Caco-2 (cell line): ENCODE measurements around the gene HEATR1. TPM values are rescaled to one million over a fixed set of nuclear protein-coding genes. Genes with fewer than 3 reads are reported as not detected.

Source experiments
- BruUV-seq: library from RNA; stranded (reverse); fragments of 400-500 nt; replicated peaks from 2 replicates; lab custom pipeline; 2021; lab: Mats Ljungman, UMichigan
- CTCF ChIA-PET: fragments of 300-600 bp; sonication (Branson Sonifier 250); formaldehyde crosslinking; loops from one replicate; lab custom pipeline; 2022; ENCODE audit warnings: antibody characterized with exemption; lab: Charles Lee
- POLR2A ChIA-PET: fragments of 300-600 bp; sonication (Branson Sonifier 250); formaldehyde crosslinking; loops from one replicate; lab custom pipeline; 2022; ENCODE audit warnings: antibody characterized with exemption; lab: Charles Lee
- DNase-seq, 2 experiments: peaks; one replicate each; pipeline versions ENCODE4 v3.0.0 to v3.0.0-alpha.2; 2020 to 2022
- H3K27me3 ChIP-seq: replicated peaks from 2 replicates; pipeline ENCODE4 v1.6.0; 2011; ENCODE audit warnings: low read length; ENCODE audit not compliant: control insufficient read depth, insufficient read depth
- H3K36me3 ChIP-seq: 2 replicates; pipeline ENCODE4 v1.5.1; 2011; ENCODE audit warnings: low read length; ENCODE audit not compliant: control insufficient read depth, insufficient read depth
- H3K4me1 ChIP-seq: fragments of 250-450 bp; sonication (Bioruptor Pico); 2 replicates; pipeline ENCODE4 v1.5.1; 2020; ENCODE audit warnings: mild to moderate bottlenecking
- H3K4me3 ChIP-seq: 2 replicates; pipeline ENCODE4 v1.5.1; 2011; ENCODE audit warnings: low read depth, mild to moderate bottlenecking, control low read depth, low read length
- H3K9me3 ChIP-seq: fragments of 250-450 bp; sonication (Bioruptor Pico); 2 replicates; pipeline ENCODE4 v1.5.1; 2020; ENCODE audit warnings: mild to moderate bottlenecking, moderate library complexity
- H3K27ac Mint-ChIP-seq: one replicate; pipeline ENCODE4 v1.8.0; 2022; ENCODE audit warnings: mixed read lengths; ENCODE audit not compliant: unreplicated experiment
- H3K27me3 Mint-ChIP-seq: one replicate; pipeline ENCODE4 v1.8.0; 2022; ENCODE audit warnings: mixed read lengths; ENCODE audit not compliant: insufficient read depth, unreplicated experiment
- H3K36me3 Mint-ChIP-seq: one replicate; pipeline ENCODE4 v1.8.0; 2022; ENCODE audit warnings: mild to moderate bottlenecking, mixed read lengths; ENCODE audit not compliant: insufficient read depth, unreplicated experiment
- H3K4me1 Mint-ChIP-seq: one replicate; pipeline ENCODE4 v1.8.0; 2022; ENCODE audit warnings: low read depth, mixed read lengths; ENCODE audit not compliant: unreplicated experiment
- H3K4me3 Mint-ChIP-seq: one replicate; pipeline ENCODE4 v1.8.0; 2022; ENCODE audit warnings: mild to moderate bottlenecking, moderate library complexity, mixed read lengths; ENCODE audit not compliant: unreplicated experiment
- H3K9me3 Mint-ChIP-seq: one replicate; pipeline ENCODE4 v1.8.0; 2022; ENCODE audit warnings: mixed read lengths; ENCODE audit not compliant: unreplicated experiment
- CTCF ChIP-seq, 2 experiments: fragments of 200-600 bp in 1 of 2; IDR thresholded peaks; 1 replicate in 1 of 2; 2 replicates in 1 of 2; pipeline versions ENCODE4 v1.5.1 to v1.8.0; 2011 to 2022; ENCODE audit warnings: antibody characterized with exemption in 1 of 2, control low read depth in 1 of 2, inconsistent platforms in 1 of 2, low read depth in 1 of 2, low read length in 1 of 2, mild to moderate bottlenecking in 1 of 2, moderate library complexity in 1 of 2; ENCODE audit not compliant: insufficient read depth in 1 of 2, severe bottlenecking in 1 of 2, unreplicated experiment in 1 of 2
- intact Hi-C: fragments of 100-400 bp; cut with micrococcal nuclease; formaldehyde crosslinking; loops from one replicate; pipeline ENCODE4 v1.10.0; 2022; ENCODE audit not compliant: unreplicated experiment
- total RNA-seq: library from RNA; stranded (reverse); gene quantifications from 2 replicates; pipeline ENCODE4 v1.2.3, GENCODE V29; 2022

HEATR1 gene
- total RNA-seq, 1 experiment from 2014 or later, result 56.5 TPM

GRCh38 chr1:236622407-236622806 lies 18.1 kb upstream of the HEATR1 start:
- POLR2A ChIA-PET, result no interaction called here
- H3K4me1 Mint-ChIP-seq, result peaks cover 17% of the 10 kb centered on the region
- H3K4me1 ChIP-seq, result peaks cover 8% of the 10 kb centered on the region; the same call in 1 of the 2 replicates
- peaks cover 4% of the 10 kb centered on the region for H3K27me3 Mint-ChIP-seq
- H3K36me3 ChIP-seq, result no peaks in the 10 kb centered on the region
- no TSS peak for BruUV-seq
- H3K27me3 ChIP-seq, result no peaks in the 10 kb centered on the region
- CTCF ChIA-PET, result no interaction called here
- no peak overlapping the region for H3K4me3 ChIP-seq
- intact Hi-C loops, result no loop called here
- TF ChIP-seq CTCF (IDR thresholded peaks at IDR 0.05; ENCODE audit: insufficient read depth in 1 of 2, low read depth in 1 of 2, low read length in 1 of 2, severe bottlenecking in 1 of 2, unreplicated experiment in 1 of 2), result no peak
- no peak overlapping the region for H3K27ac Mint-ChIP-seq
- peaks cover 18% of the 10 kb centered on the region for H3K9me3 Mint-ChIP-seq
- no peak overlapping the region for H3K4me3 Mint-ChIP-seq
- H3K9me3 ChIP-seq, result peaks cover 5% of the 10 kb centered on the region; the same call in 1 of the 2 replicates
- H3K36me3 Mint-ChIP-seq, result no peaks in the 10 kb centered on the region
- no peak for DNase-seq

GRCh38 chr1:236619398-236619797 lies 15.1 kb upstream of the HEATR1 start:
- Histone ChIP-seq H3K4me1 (peaks cover 8% of the 10 kb centered on the region; the same call in 1 of the 2 replicates), H3K27me3 (no peaks in the 10 kb centered on the region), H3K4me3 (no peak overlapping the region), H3K36me3 (no peaks in the 10 kb centered on the region), H3K9me3 (peaks cover 5% of the 10 kb centered on the region; the same call in 1 of the 2 replicates)
- H3K27ac Mint-ChIP-seq, result no peak overlapping the region
- ChIA-PET POLR2A (no interaction called here), CTCF (interaction anchor here (0.5 kb wide), 1 partner anchor 147 kb away, joined by 3 read pairs; no protein-coding TSS in a partner anchor)
- H3K27me3 Mint-ChIP-seq, result peaks cover 3% of the 10 kb centered on the region
- H3K4me1 Mint-ChIP-seq, result peaks cover 17% of the 10 kb centered on the region
- H3K36me3 Mint-ChIP-seq, result no peaks in the 10 kb centered on the region
- no peak for DNase-seq
- BruUV-seq, result no TSS peak
- TF ChIP-seq CTCF (IDR thresholded peaks at IDR 0.05; ENCODE audit: insufficient read depth in 1 of 2, low read depth in 1 of 2, low read length in 1 of 2, severe bottlenecking in 1 of 2, unreplicated experiment in 1 of 2), result no peak
- H3K9me3 Mint-ChIP-seq, result peaks cover 18% of the 10 kb centered on the region
- intact Hi-C loops, result no loop called here
- H3K4me3 Mint-ChIP-seq, result no peak overlapping the region

GRCh38 chr1:236618507-236618906 lies 14.2 kb upstream of the HEATR1 start:
- no peak overlapping the region for H3K4me3 ChIP-seq
- intact Hi-C loops, result no loop called here
- no peaks in the 10 kb centered on the region for H3K27me3 ChIP-seq
- ChIA-PET POLR2A (no interaction called here), CTCF (no interaction called here)
- no peak for DNase-seq
- H3K9me3 ChIP-seq, result peaks cover 5% of the 10 kb centered on the region; the same call in 1 of the 2 replicates
- H3K27me3 Mint-ChIP-seq, result peaks cover 3% of the 10 kb centered on the region
- TF ChIP-seq CTCF (IDR thresholded peaks at IDR 0.05; ENCODE audit: insufficient read depth in 1 of 2, low read depth in 1 of 2, low read length in 1 of 2, severe bottlenecking in 1 of 2, unreplicated experiment in 1 of 2), result no peak
- H3K4me3 Mint-ChIP-seq, result no peak overlapping the region
- H3K4me1 ChIP-seq, result peaks cover 7% of the 10 kb centered on the region; the same call in 1 of the 2 replicates
- H3K9me3 Mint-ChIP-seq, result peaks cover 16% of the 10 kb centered on the region
- no peak overlapping the region for H3K27ac Mint-ChIP-seq
- no TSS peak for BruUV-seq
- peaks cover 13% of the 10 kb centered on the region for H3K4me1 Mint-ChIP-seq
- no peaks in the 10 kb centered on the region for H3K36me3 ChIP-seq
- H3K36me3 Mint-ChIP-seq, result no peaks in the 10 kb centered on the region
